Osteocyte (in vitro differentiated cells): Measurements from ENCODE around the gene GDF10. TPM values are rescaled to one million over a fixed set of nuclear protein-coding genes. Genes with fewer than 3 reads are reported as not detected.

ENCODE experiments used
- DNase-seq: peaks from one replicate; pipeline ENCODE4 v3.0.0; 2021; ENCODE audit warnings: mixed read lengths; ENCODE audit not compliant: unreplicated experiment; ENCODE audit errors: extremely low spot score
- H3K27ac Mint-ChIP-seq: one replicate; pipeline ENCODE4 v1.8.0; 2021; ENCODE audit warnings: mild to moderate bottlenecking, mixed read lengths; ENCODE audit not compliant: unreplicated experiment
- H3K27me3 Mint-ChIP-seq: one replicate; pipeline ENCODE4 v1.8.0; 2021; ENCODE audit warnings: mixed read lengths; ENCODE audit not compliant: unreplicated experiment
- H3K36me3 Mint-ChIP-seq: one replicate; pipeline ENCODE4 v1.8.0; 2021; ENCODE audit warnings: mixed read lengths; ENCODE audit not compliant: unreplicated experiment
- H3K4me1 Mint-ChIP-seq: one replicate; pipeline ENCODE4 v1.8.0; 2021; ENCODE audit warnings: mixed read lengths; ENCODE audit not compliant: unreplicated experiment
- H3K4me3 Mint-ChIP-seq: one replicate; pipeline ENCODE4 v1.8.0; 2021; ENCODE audit warnings: mild to moderate bottlenecking, moderate library complexity, mixed read lengths; ENCODE audit not compliant: unreplicated experiment
- H3K9me3 Mint-ChIP-seq: one replicate; pipeline ENCODE4 v1.8.0; 2021; ENCODE audit warnings: mixed read lengths; ENCODE audit not compliant: unreplicated experiment
- CTCF ChIP-seq: fragments of 200-600 bp; sonication (generic); IDR thresholded peaks from 2 replicates; pipeline ENCODE4 v1.5.0; 2021; ENCODE audit warnings: antibody characterized with exemption, mild to moderate bottlenecking, moderate library complexity
- total RNA-seq: library from RNA; stranded (reverse); gene quantifications from 2 replicates; pipeline ENCODE4 v1.2.1, GENCODE V29; 2021

GDF10 gene
- total RNA-seq, 1 donor from 2014 or later = not detected

- H3K27me3 Mint-ChIP-seq = peaks cover 72% of the 10 kb centered on the region
- H3K4me3 Mint-ChIP-seq = no peak overlapping the region
- peaks cover 8% of the 10 kb centered on the region for H3K4me1 Mint-ChIP-seq
- no peak for TF ChIP-seq CTCF
- H3K9me3 Mint-ChIP-seq = no peaks in the 10 kb centered on the region
- no peak overlapping the region for H3K27ac Mint-ChIP-seq
- H3K36me3 Mint-ChIP-seq = no peaks in the 10 kb centered on the region
- no peak for DNase-seq
Measured at GRCh38 chr10:47303866-47304265, 3.9 kb downstream of the GDF10 start.

GRCh38 chr10:47305566-47305965 lies 5.6 kb downstream of the GDF10 start:
- no peak overlapping the region for H3K27ac Mint-ChIP-seq
- no peaks in the 10 kb centered on the region for H3K9me3 Mint-ChIP-seq
- no peak for DNase-seq
- peaks cover 4% of the 10 kb centered on the region for H3K4me1 Mint-ChIP-seq
- H3K27me3 Mint-ChIP-seq = peaks cover 62% of the 10 kb centered on the region
- no peak overlapping the region for H3K4me3 Mint-ChIP-seq
- TF ChIP-seq CTCF = no peak
- no peaks in the 10 kb centered on the region for H3K36me3 Mint-ChIP-seq

- DNase-seq = no peak
- Mint-ChIP-seq H3K4me3 (no peak overlapping the region), H3K4me1 (peaks cover 2% of the 10 kb centered on the region), H3K27me3 (peaks cover 56% of the 10 kb centered on the region), H3K36me3 (no peaks in the 10 kb centered on the region), H3K27ac (no peak overlapping the region), H3K9me3 (no peaks in the 10 kb centered on the region)
- TF ChIP-seq CTCF = no peak
Measured at GRCh38 chr10:47306387-47307210, 6.6 kb downstream of the GDF10 start.

GRCh38 chr10:47307381-47307780 lies 7.4 kb downstream of the GDF10 start:
- no peak for DNase-seq
- peaks cover 2% of the 10 kb centered on the region for H3K4me1 Mint-ChIP-seq
- H3K36me3 Mint-ChIP-seq = no peaks in the 10 kb centered on the region
- H3K27ac Mint-ChIP-seq = no peak overlapping the region
- H3K9me3 Mint-ChIP-seq = no peaks in the 10 kb centered on the region
- no peak for TF ChIP-seq CTCF
- no peak overlapping the region for H3K4me3 Mint-ChIP-seq
- peaks cover 49% of the 10 kb centered on the region for H3K27me3 Mint-ChIP-seq

- no peak overlapping the region for H3K27ac Mint-ChIP-seq
- no peak overlapping the region for H3K4me3 Mint-ChIP-seq
- DNase-seq = no peak
- no peaks in the 10 kb centered on the region for H3K36me3 Mint-ChIP-seq
- H3K27me3 Mint-ChIP-seq = peaks cover 36% of the 10 kb centered on the region
- H3K4me1 Mint-ChIP-seq = peaks cover 2% of the 10 kb centered on the region
- no peak for TF ChIP-seq CTCF
- no peaks in the 10 kb centered on the region for H3K9me3 Mint-ChIP-seq
Measured at GRCh38 chr10:47308775-47309174, 8.8 kb downstream of the GDF10 start.
